HUES48 (cell line): ENCODE data around the gene MED27.

Source experiments
- H3K27ac ChIP-seq: one replicate; pipeline ENCODE4 v1.7.0; 2013; ENCODE audit warnings: low read depth, low read length, inconsistent platforms
- H3K27me3 ChIP-seq: 2 replicates; pipeline ENCODE4 v1.6.1; 2013; ENCODE audit warnings: mild to moderate bottlenecking, low read length; ENCODE audit not compliant: control insufficient read depth, insufficient read depth
- H3K36me3 ChIP-seq: 2 replicates; pipeline ENCODE4 v1.6.1; 2013; ENCODE audit warnings: low read length; ENCODE audit not compliant: control insufficient read depth, insufficient read depth
- H3K4me1 ChIP-seq: 2 replicates; pipeline ENCODE4 v1.6.1; 2013; ENCODE audit warnings: mild to moderate bottlenecking, low read length; ENCODE audit not compliant: control insufficient read depth, insufficient read depth
- H3K4me3 ChIP-seq: 2 replicates; pipeline ENCODE4 v1.5.1; 2013; ENCODE audit warnings: mild to moderate bottlenecking, low read depth, low read length
- H3K9ac ChIP-seq: 2 replicates; pipeline ENCODE4 v1.6.1; 2013; ENCODE audit warnings: mild to moderate bottlenecking, low read depth, low read length, moderate library complexity
- H3K9me3 ChIP-seq: 2 replicates; pipeline ENCODE4 v1.6.1; 2013; ENCODE audit warnings: low read length; ENCODE audit not compliant: control insufficient read depth, insufficient read depth

The MED27 gene

GRCh38 chr9:132075853-132076252 is 3.8 kb downstream of the MED27 start:
- Histone ChIP-seq H3K36me3 (peaks cover 34% of the 10 kb centered on the region), H3K27me3 (no peaks in the 10 kb centered on the region), H3K27ac (no peak overlapping the region), H3K4me1 (0 out of 2 replicates have a peak, but pooled peaks cover 5% of the 10 kb centered on the region), H3K4me3 (no peak overlapping the region), H3K9me3 (no peaks in the 10 kb centered on the region), H3K9ac (no peak overlapping the region)

GRCh38 chr9:132074736-132075135 is 4.9 kb downstream of the MED27 start:
- Histone ChIP-seq H3K9me3 (no peaks in the 10 kb centered on the region), H3K4me1 (0 out of 2 replicates have a peak, but pooled peaks cover 5% of the 10 kb centered on the region), H3K36me3 (peaks cover 34% of the 10 kb centered on the region), H3K9ac (no peak overlapping the region), H3K27me3 (no peaks in the 10 kb centered on the region), H3K4me3 (no peak overlapping the region), H3K27ac (no peak overlapping the region)

- H3K27me3 ChIP-seq: no peaks in the 10 kb centered on the region
- no peaks in the 10 kb centered on the region for H3K9me3 ChIP-seq
- 0 out of 2 replicates have a peak, but pooled peaks cover 2% of the 10 kb centered on the region for H3K4me1 ChIP-seq
- H3K4me3 ChIP-seq: no peak overlapping the region
- H3K27ac ChIP-seq: no peak overlapping the region
- no peak overlapping the region for H3K9ac ChIP-seq
- peaks cover 33% of the 10 kb centered on the region for H3K36me3 ChIP-seq
These were observed 7.7 kb downstream of the MED27 start for GRCh38 chr9:132071847-132072507.

- no peaks in the 10 kb centered on the region for H3K9me3 ChIP-seq
- no peaks in the 10 kb centered on the region for H3K27me3 ChIP-seq
- no peak overlapping the region for H3K27ac ChIP-seq
- H3K4me3 ChIP-seq: no peak overlapping the region
- no peak overlapping the region for H3K9ac ChIP-seq
- H3K36me3 ChIP-seq: peaks cover 14% of the 10 kb centered on the region
- H3K4me1 ChIP-seq: 0 out of 2 replicates have a peak, but pooled peaks cover 3% of the 10 kb centered on the region
These were observed 10.4 kb downstream of the MED27 start for GRCh38 chr9:132069046-132069898.

GRCh38 chr9:132068605-132069004 is 11.1 kb downstream of the MED27 start:
- H3K36me3 ChIP-seq: peaks cover 14% of the 10 kb centered on the region
- H3K4me3 ChIP-seq: no peak overlapping the region
- no peak overlapping the region for H3K9ac ChIP-seq
- H3K27me3 ChIP-seq: no peaks in the 10 kb centered on the region
- no peaks in the 10 kb centered on the region for H3K9me3 ChIP-seq
- H3K4me1 ChIP-seq: 0 out of 2 replicates have a peak, but pooled peaks cover 3% of the 10 kb centered on the region
- no peak overlapping the region for H3K27ac ChIP-seq

- H3K4me1 ChIP-seq: 0 out of 2 replicates have a peak, but pooled peaks cover 3% of the 10 kb centered on the region
- no peaks in the 10 kb centered on the region for H3K27me3 ChIP-seq
- H3K27ac ChIP-seq: no peak overlapping the region
- no peaks in the 10 kb centered on the region for H3K9me3 ChIP-seq
- no peak overlapping the region for H3K4me3 ChIP-seq
- peaks cover 6% of the 10 kb centered on the region; the same call in 1 of the 2 replicates for H3K36me3 ChIP-seq
- H3K9ac ChIP-seq: no peak overlapping the region
These were observed 13.2 kb downstream of the MED27 start for GRCh38 chr9:132066511-132066910.

GRCh38 chr9:132066057-132066456 is 13.6 kb downstream of the MED27 start:
- H3K9ac ChIP-seq: no peak overlapping the region
- peaks cover 6% of the 10 kb centered on the region; the same call in 1 of the 2 replicates for H3K36me3 ChIP-seq
- no peaks in the 10 kb centered on the region for H3K27me3 ChIP-seq
- no peak overlapping the region for H3K27ac ChIP-seq
- H3K4me3 ChIP-seq: no peak overlapping the region
- H3K4me1 ChIP-seq: 0 out of 2 replicates have a peak, but pooled peaks cover 3% of the 10 kb centered on the region
- H3K9me3 ChIP-seq: no peaks in the 10 kb centered on the region

- H3K27me3 ChIP-seq: no peaks in the 10 kb centered on the region
- 0 out of 2 replicates have a peak, but pooled peaks cover 3% of the 10 kb centered on the region for H3K4me1 ChIP-seq
- no peaks in the 10 kb centered on the region for H3K36me3 ChIP-seq
- no peak overlapping the region for H3K4me3 ChIP-seq
- no peak overlapping the region for H3K27ac ChIP-seq
- no peak overlapping the region for H3K9ac ChIP-seq
- H3K9me3 ChIP-seq: no peaks in the 10 kb centered on the region
These were observed 16.4 kb downstream of the MED27 start for GRCh38 chr9:132063281-132063680.

GRCh38 chr9:132062806-132063205 is 16.9 kb downstream of the MED27 start:
- no peak overlapping the region for H3K27ac ChIP-seq
- H3K36me3 ChIP-seq: no peaks in the 10 kb centered on the region
- no peaks in the 10 kb centered on the region for H3K27me3 ChIP-seq
- H3K9me3 ChIP-seq: no peaks in the 10 kb centered on the region
- H3K9ac ChIP-seq: no peak overlapping the region
- 0 out of 2 replicates have a peak, but pooled peaks cover 3% of the 10 kb centered on the region for H3K4me1 ChIP-seq
- no peak overlapping the region for H3K4me3 ChIP-seq

- Histone ChIP-seq H3K9me3 (no peaks in the 10 kb centered on the region), H3K27ac (no peak overlapping the region), H3K9ac (no peak overlapping the region), H3K27me3 (no peaks in the 10 kb centered on the region), H3K36me3 (no peaks in the 10 kb centered on the region), H3K4me3 (no peak overlapping the region), H3K4me1 (no peaks in the 10 kb centered on the region)
These were observed 18.1 kb downstream of the MED27 start for GRCh38 chr9:132061526-132061925.

- H3K36me3 ChIP-seq: no peaks in the 10 kb centered on the region
- peaks cover 11% of the 10 kb centered on the region for H3K4me1 ChIP-seq
- no peaks in the 10 kb centered on the region for H3K27me3 ChIP-seq
- H3K9ac ChIP-seq: no peak overlapping the region
- no peaks in the 10 kb centered on the region for H3K9me3 ChIP-seq
- H3K4me3 ChIP-seq: no peak overlapping the region
- H3K27ac ChIP-seq: no peak overlapping the region
These were observed 20.3 kb downstream of the MED27 start for GRCh38 chr9:132059361-132059760.
